ENCODE data around the gene SEMA4D.
"Not testable (repeated sequence)": the region's sequence is repeated elsewhere in the genome, so short reads cannot be mapped to it uniquely, and the experiment has no call there.

Gene SEMA4D

GRCh38 chr9:89361816-89362646 lies 135.9 kb downstream of the SEMA4D start:
- no peak for DNase-seq (ENCODE audit: extremely low read depth in 1 of 2, low read depth in 1 of 2)

- DNase-seq (ENCODE audit: extremely low read depth in 1 of 2, low read depth in 1 of 2), result no peak
Observed at GRCh38 chr9:89361031-89361430, 136.9 kb downstream of the SEMA4D start.

- no peak for DNase-seq (ENCODE audit: extremely low read depth in 1 of 2, low read depth in 1 of 2)
Observed at GRCh38 chr9:89360465-89360864, 137.4 kb downstream of the SEMA4D start.

- no peak for DNase-seq (ENCODE audit: extremely low read depth in 1 of 2, low read depth in 1 of 2)
Observed at GRCh38 chr9:89359751-89360261, 138.1 kb downstream of the SEMA4D start.

- DNase-seq (ENCODE audit: extremely low read depth in 1 of 2, low read depth in 1 of 2), result no peak
Observed at GRCh38 chr9:89358985-89359384, 138.9 kb downstream of the SEMA4D start.

- no peak for DNase-seq (ENCODE audit: extremely low read depth in 1 of 2, low read depth in 1 of 2)
Observed at GRCh38 chr9:89358376-89358916, 139.5 kb downstream of the SEMA4D start.

GRCh38 chr9:89357331-89358197 lies 140.3 kb downstream of the SEMA4D start:
- no peak for DNase-seq (ENCODE audit: extremely low read depth in 1 of 2, low read depth in 1 of 2)

GRCh38 chr9:89356782-89357181 lies 141.1 kb downstream of the SEMA4D start:
- no peak for DNase-seq (ENCODE audit: extremely low read depth in 1 of 2, low read depth in 1 of 2)

- no peak for DNase-seq (ENCODE audit: extremely low read depth in 1 of 2, low read depth in 1 of 2)
Observed at GRCh38 chr9:89354471-89354870, 143.4 kb downstream of the SEMA4D start.

- DNase-seq (ENCODE audit: extremely low read depth in 1 of 2, low read depth in 1 of 2), result no peak
Observed at GRCh38 chr9:89353989-89354388, 143.9 kb downstream of the SEMA4D start.

GRCh38 chr9:89352874-89353649 lies 144.9 kb downstream of the SEMA4D start:
- no peak for DNase-seq (ENCODE audit: extremely low read depth in 1 of 2, low read depth in 1 of 2)

GRCh38 chr9:89352451-89352850 lies 145.5 kb downstream of the SEMA4D start:
- DNase-seq (ENCODE audit: extremely low read depth in 1 of 2, low read depth in 1 of 2), result no peak

- no peak for DNase-seq (ENCODE audit: extremely low read depth in 1 of 2, low read depth in 1 of 2)
Observed at GRCh38 chr9:89351584-89352300, 146.2 kb downstream of the SEMA4D start.

- no peak for DNase-seq (ENCODE audit: extremely low read depth in 1 of 2, low read depth in 1 of 2)
Observed at GRCh38 chr9:89350988-89351557, 146.8 kb downstream of the SEMA4D start.

- no peak for DNase-seq (ENCODE audit: extremely low read depth in 1 of 2, low read depth in 1 of 2)
Observed at GRCh38 chr9:89349607-89350006, 148.3 kb downstream of the SEMA4D start.

- DNase-seq (ENCODE audit: extremely low read depth in 1 of 2, low read depth in 1 of 2), result no peak
Observed at GRCh38 chr9:89347651-89348050, 150.3 kb downstream of the SEMA4D start.

- no peak for DNase-seq (ENCODE audit: extremely low read depth in 1 of 2, low read depth in 1 of 2)
Observed at GRCh38 chr9:89346696-89347095, 151.2 kb downstream of the SEMA4D start.

- no peak for DNase-seq (ENCODE audit: extremely low read depth in 1 of 2, low read depth in 1 of 2)
Observed at GRCh38 chr9:89345476-89345875, 152.4 kb downstream of the SEMA4D start.

GRCh38 chr9:89343812-89344211 lies 154.1 kb downstream of the SEMA4D start:
- DNase-seq (ENCODE audit: extremely low read depth in 1 of 2, low read depth in 1 of 2), result not testable (repeated sequence)

GRCh38 chr9:89342948-89343347 lies 155.0 kb downstream of the SEMA4D start:
- DNase-seq (ENCODE audit: extremely low read depth in 1 of 2, low read depth in 1 of 2), result no peak

Data from stimulated activated CD8-positive, alpha-beta memory T cell treated with anti-CD3 and anti-CD28 coated beads, Interleukin-7, amount 100 ng/mL, for 48 hours (primary cell).